RWPE2 (cell line): ENCODE measurements around the gene BMPR2.

Experiments
- ATAC-seq: fragments of 200-7000 bp; cut with Tn5 transposase; 3 replicates; pipeline ENCODE4 v1.9.1; 2021; ENCODE audit warnings: low read depth
- DNase-seq: peaks from one replicate; pipeline ENCODE4 v3.0.0-alpha.2; 2020; ENCODE audit warnings: low spot score
- H3K27ac ChIP-seq: fragments of 450-650 bp; 2 replicates; pipeline ENCODE4 v1.5.1; 2017; ENCODE audit warnings: mild to moderate bottlenecking; ENCODE audit not compliant: poor library complexity, severe bottlenecking
- H3K27me3 ChIP-seq: fragments of 250-450 bp; sonication (Bioruptor Pico); 2 replicates; pipeline ENCODE4 v1.5.1; 2021; ENCODE audit warnings: mild to moderate bottlenecking, moderate library complexity; ENCODE audit not compliant: insufficient read depth, poor library complexity, severe bottlenecking
- H3K36me3 ChIP-seq: fragments of 250-450 bp; sonication (Bioruptor Pico); 2 replicates; pipeline ENCODE4 v1.5.1; 2020; ENCODE audit warnings: low read depth, mild to moderate bottlenecking, moderate library complexity
- H3K4me1 ChIP-seq: fragments of 250-450 bp; sonication (Bioruptor Pico); 2 replicates; pipeline ENCODE4 v1.5.1; 2021; ENCODE audit warnings: mild to moderate bottlenecking, moderate library complexity; ENCODE audit not compliant: insufficient read depth, poor library complexity, severe bottlenecking
- H3K4me3 ChIP-seq: fragments of 250-450 bp; sonication (Bioruptor Pico); 2 replicates; pipeline ENCODE4 v1.5.1; 2021; ENCODE audit warnings: mild to moderate bottlenecking, moderate library complexity; ENCODE audit not compliant: severe bottlenecking
- H3K9me3 ChIP-seq: fragments of 250-450 bp; sonication (Bioruptor Pico); 2 replicates; pipeline ENCODE4 v1.5.1; 2021; ENCODE audit warnings: mild to moderate bottlenecking, moderate library complexity; ENCODE audit not compliant: severe bottlenecking
- TF ChIP-seq, protein P1 (sequence below): fragments of 450-650 bp; IDR thresholded peaks from one replicate; pipeline ENCODE4 v1.5.1; 2017; ENCODE audit warnings: mild to moderate bottlenecking, moderate library complexity; ENCODE audit not compliant: poor library complexity, severe bottlenecking

BMPR2 gene

DNA sequence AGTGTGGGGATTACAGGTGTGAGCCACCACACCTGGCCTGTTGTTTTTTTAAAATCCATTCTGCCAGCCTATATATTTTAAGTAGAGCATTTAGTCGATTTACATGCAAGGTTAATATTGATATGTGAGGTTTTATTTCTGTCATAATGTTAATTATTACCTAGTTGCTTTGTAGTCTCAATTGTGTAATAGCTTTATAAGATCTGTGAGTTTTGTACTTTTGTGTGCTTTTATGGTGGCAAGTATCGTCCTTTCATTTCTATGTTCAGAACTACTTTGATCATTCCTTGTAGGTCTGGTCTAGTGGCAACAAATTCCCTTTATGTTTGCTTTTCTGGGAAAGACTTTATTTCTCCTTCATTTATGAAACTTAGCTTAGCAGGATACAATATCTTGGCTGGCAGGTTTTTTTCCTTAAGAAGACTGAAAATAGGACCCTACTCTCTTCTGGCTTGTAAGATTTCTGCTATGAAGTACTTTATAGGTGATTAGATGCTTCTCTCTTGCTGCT lies 207.6 kb downstream of the BMPR2 start:
- TF ChIP-seq, protein P1, sequence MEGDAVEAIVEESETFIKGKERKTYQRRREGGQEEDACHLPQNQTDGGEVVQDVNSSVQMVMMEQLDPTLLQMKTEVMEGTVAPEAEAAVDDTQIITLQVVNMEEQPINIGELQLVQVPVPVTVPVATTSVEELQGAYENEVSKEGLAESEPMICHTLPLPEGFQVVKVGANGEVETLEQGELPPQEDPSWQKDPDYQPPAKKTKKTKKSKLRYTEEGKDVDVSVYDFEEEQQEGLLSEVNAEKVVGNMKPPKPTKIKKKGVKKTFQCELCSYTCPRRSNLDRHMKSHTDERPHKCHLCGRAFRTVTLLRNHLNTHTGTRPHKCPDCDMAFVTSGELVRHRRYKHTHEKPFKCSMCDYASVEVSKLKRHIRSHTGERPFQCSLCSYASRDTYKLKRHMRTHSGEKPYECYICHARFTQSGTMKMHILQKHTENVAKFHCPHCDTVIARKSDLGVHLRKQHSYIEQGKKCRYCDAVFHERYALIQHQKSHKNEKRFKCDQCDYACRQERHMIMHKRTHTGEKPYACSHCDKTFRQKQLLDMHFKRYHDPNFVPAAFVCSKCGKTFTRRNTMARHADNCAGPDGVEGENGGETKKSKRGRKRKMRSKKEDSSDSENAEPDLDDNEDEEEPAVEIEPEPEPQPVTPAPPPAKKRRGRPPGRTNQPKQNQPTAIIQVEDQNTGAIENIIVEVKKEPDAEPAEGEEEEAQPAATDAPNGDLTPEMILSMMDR: no peak
- Histone ChIP-seq H3K27ac (no peak overlapping the region), H3K9me3 (peaks cover 5% of the 10 kb centered on the region), H3K4me1 (no peaks in the 10 kb centered on the region), H3K27me3 (no peaks in the 10 kb centered on the region), H3K36me3 (no peaks in the 10 kb centered on the region), H3K4me3 (no peak overlapping the region)
- no peak for ATAC-seq
- DNase-seq: no peak

DNA sequence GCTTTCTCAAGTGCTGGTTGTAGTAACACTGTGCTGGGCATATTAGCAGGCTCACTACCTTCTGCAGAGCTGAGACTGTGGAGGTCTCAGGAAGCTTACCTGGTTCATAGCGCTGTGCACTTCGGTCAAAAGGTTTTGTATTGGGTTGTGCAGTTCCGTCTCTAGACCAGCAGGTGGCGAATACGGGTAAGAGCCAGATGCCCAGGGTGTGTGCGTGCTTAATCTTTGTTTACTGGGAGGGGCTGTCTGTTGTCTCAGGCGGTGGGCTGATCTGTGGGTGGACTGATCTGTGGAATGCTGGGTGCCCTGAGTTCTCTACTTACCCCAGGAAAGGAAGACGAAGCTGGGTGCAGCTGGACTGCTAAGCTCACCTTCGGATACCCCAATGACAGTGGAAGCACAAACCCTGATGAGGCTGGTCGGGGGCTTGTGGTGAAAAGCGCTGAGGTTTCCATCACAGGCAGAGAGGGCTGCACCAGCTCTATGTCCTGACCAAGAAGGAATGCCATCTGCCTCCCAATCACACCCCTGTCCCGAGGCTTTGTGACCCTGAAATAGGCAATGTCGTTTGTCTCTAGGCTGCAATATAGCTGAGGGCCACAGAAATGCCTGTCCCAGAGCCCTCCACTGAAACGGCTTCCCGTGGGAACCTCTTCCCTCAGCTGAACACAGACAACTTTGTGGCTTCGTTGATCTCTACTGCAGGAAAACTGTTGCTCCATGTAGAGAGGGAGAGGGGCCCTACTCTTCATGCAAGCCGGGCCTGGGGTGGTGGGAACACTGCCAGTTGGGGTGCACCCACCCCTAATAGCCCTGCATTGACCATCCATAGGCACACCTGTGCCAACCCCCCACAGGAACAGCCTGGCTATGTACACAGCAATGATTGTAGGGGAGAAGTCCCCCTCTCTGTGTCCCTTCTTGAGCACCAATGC lies 212.8 kb downstream of the BMPR2 start:
- TF ChIP-seq, protein P1: peak; percentile 88
- no peak overlapping the region for H3K4me3 ChIP-seq

DNA sequence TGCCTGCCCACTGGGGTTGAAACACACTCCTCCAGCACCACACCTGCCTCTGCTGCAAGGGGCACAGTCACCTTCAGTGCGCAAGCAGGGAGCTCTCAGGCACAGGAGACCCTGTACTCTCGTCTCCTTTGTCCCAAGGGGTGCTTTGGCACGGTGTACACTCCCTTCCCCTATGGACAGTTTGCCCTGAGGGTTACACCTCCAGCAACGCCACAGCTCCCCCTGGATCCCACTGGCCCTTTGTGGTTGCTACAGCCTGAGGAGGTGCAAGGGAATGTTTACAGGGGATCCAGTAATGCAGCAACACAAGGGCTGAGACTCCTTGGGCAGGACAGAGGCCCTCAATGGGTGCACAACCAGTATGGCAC lies 213.4 kb downstream of the BMPR2 start:
- no peaks in the 10 kb centered on the region for H3K9me3 ChIP-seq
- no peaks in the 10 kb centered on the region for H3K27me3 ChIP-seq
- H3K36me3 ChIP-seq: no peaks in the 10 kb centered on the region
- TF ChIP-seq, protein P1: no peak
- no peak overlapping the region for H3K4me3 ChIP-seq
- no peak overlapping the region for H3K27ac ChIP-seq
- DNase-seq (no peak), ATAC-seq (no peak)
- no peaks in the 10 kb centered on the region for H3K4me1 ChIP-seq

More for the DNA sequence above, 212.8 kb downstream of the BMPR2 start:
- H3K4me1 ChIP-seq: no peaks in the 10 kb centered on the region
- H3K9me3 ChIP-seq: peaks cover 3% of the 10 kb centered on the region
- DNase-seq (no peak), ATAC-seq (peak; percentile 95)
- H3K27ac ChIP-seq: no peak overlapping the region
- no peaks in the 10 kb centered on the region for H3K36me3 ChIP-seq
- H3K27me3 ChIP-seq: no peaks in the 10 kb centered on the region

DNA sequence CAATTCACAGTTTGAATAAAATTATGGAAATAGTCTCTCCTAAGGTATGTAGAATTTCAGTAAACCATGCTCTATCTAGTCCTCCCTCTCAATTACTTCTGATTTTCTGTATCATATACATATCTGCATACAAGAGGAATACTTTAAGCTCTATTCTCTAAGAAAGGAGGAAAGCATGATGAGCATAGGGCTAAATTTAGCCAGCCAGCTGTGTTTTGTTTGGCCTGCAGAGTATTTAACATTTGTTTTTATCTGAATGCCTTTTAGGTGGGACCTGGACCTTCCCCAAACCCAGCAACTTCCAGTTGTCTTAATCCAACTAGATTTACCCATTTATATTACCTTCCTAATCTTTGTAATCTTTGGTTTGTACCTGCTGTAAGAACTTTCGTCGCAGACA lies 216.4 kb downstream of the BMPR2 start:
- H3K27me3 ChIP-seq: no peaks in the 10 kb centered on the region
- H3K27ac ChIP-seq: no peak overlapping the region
- no peak overlapping the region for H3K4me3 ChIP-seq
- DNase-seq (no peak), ATAC-seq (no peak)
- TF ChIP-seq, protein P1: no peak
- no peaks in the 10 kb centered on the region for H3K9me3 ChIP-seq
- H3K4me1 ChIP-seq: no peaks in the 10 kb centered on the region
- H3K36me3 ChIP-seq: no peaks in the 10 kb centered on the region

DNA sequence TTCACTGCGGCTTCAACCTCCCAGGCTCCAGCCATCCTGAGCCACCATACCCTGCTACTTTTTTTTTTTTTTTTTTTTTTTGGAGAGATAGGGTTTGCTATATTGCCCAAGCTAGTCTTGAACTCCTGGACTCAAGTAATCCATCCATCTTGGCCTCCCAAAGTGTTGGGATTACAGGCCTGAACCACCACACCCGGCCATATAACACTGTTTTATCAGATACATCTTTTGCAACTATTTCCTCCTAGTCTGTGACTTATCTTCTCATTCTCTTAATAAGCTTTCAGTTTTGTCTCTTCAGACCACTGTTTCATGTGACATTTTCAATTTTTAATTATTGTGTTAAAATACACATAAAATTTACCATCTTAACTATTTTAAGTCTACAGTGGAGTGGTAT lies 223.0 kb downstream of the BMPR2 start:
- H3K4me1 ChIP-seq: no peaks in the 10 kb centered on the region
- H3K4me3 ChIP-seq: no peak overlapping the region
- TF ChIP-seq, protein P1: no peak
- no peaks in the 10 kb centered on the region for H3K27me3 ChIP-seq
- H3K9me3 ChIP-seq: no peaks in the 10 kb centered on the region
- DNase-seq: no peak
- H3K27ac ChIP-seq: no peak overlapping the region
- ATAC-seq: no peak
- H3K36me3 ChIP-seq: no peaks in the 10 kb centered on the region
